GM19468 (cell line): ENCODE results near the gene PLET1.

Source experiments
- ATAC-seq: cut with Tn5 transposase; IDR thresholded peaks from one replicate; pipeline ENCODE4 v1.9.1; 2021; ENCODE audit warnings: mild to moderate bottlenecking, moderate library complexity, moderate number of reproducible peaks; ENCODE audit not compliant: unreplicated experiment; ENCODE audit errors: extremely low read depth

The PLET1 gene

GRCh38 chr11:112249871-112250610 is 10.6 kb downstream of the PLET1 start:
- no peak for ATAC-seq

GRCh38 chr11:112248201-112248600 is 12.5 kb downstream of the PLET1 start:
- no peak for ATAC-seq

- ATAC-seq: no peak
These were observed 13.5 kb downstream of the PLET1 start for GRCh38 chr11:112247201-112247600.

GRCh38 chr11:112241486-112241885 is 19.2 kb downstream of the PLET1 start:
- ATAC-seq: no peak

- ATAC-seq: no peak
These were observed 22.6 kb downstream of the PLET1 start for GRCh38 chr11:112238041-112238440.

GRCh38 chr11:112237451-112237850 is 23.2 kb downstream of the PLET1 start:
- ATAC-seq: no peak

- no peak for ATAC-seq
These were observed 24.8 kb downstream of the PLET1 start for GRCh38 chr11:112235750-112236390.

GRCh38 chr11:112231952-112232351 is 28.7 kb downstream of the PLET1 start:
- no peak for ATAC-seq

- ATAC-seq: no peak
These were observed 30.8 kb downstream of the PLET1 start for GRCh38 chr11:112229746-112230433.

GRCh38 chr11:112229159-112229558 is 31.5 kb downstream of the PLET1 start:
- ATAC-seq: no peak

- no peak for ATAC-seq
These were observed 32.0 kb downstream of the PLET1 start for GRCh38 chr11:112228706-112229105.

- ATAC-seq: no peak
These were observed 33.2 kb downstream of the PLET1 start for GRCh38 chr11:112227471-112227870.

GRCh38 chr11:112226831-112227401 is 33.7 kb downstream of the PLET1 start:
- ATAC-seq: peak; percentile 3

GRCh38 chr11:112226062-112226830 is 34.4 kb downstream of the PLET1 start, which contains the start of gene PTS:
Gene PTS (plus strand): TSS chr11:112226428. CDS start chr11:112226444, 16 bp downstream.
- peak; percentile 97 for ATAC-seq

GRCh38 chr11:112225753-112226061 is 35.0 kb downstream of the PLET1 start:
- ATAC-seq: no peak

- ATAC-seq: no peak
These were observed 36.7 kb downstream of the PLET1 start for GRCh38 chr11:112223754-112224532.

GRCh38 chr11:112223121-112223520 is 37.5 kb downstream of the PLET1 start:
- no peak for ATAC-seq

GRCh38 chr11:112222303-112222702 is 38.4 kb downstream of the PLET1 start:
- no peak for ATAC-seq

GRCh38 chr11:112221274-112221835 is 39.3 kb downstream of the PLET1 start:
- no peak for ATAC-seq
